PFSK-1 (cell line): Measurements from ENCODE around the gene CYRIA.

Source experiments
- FOXP2 ChIP-seq: optimal IDR thresholded peaks from 2 replicates; pipeline ENCODE3; 2011; ENCODE audit warnings: borderline replicate concordance, control low read depth, inconsistent platforms; ENCODE audit not compliant: insufficient read depth; ENCODE audit errors: extremely low read length, extremely low read depth
- POLR2AphosphoS5 ChIP-seq: IDR thresholded peaks from 2 replicates; pipeline ENCODE4 v1.6.1; 2012; ENCODE audit warnings: low read depth, mild to moderate bottlenecking, control low read depth, low read length, moderate library complexity
- SIN3A ChIP-seq: IDR thresholded peaks from 2 replicates; pipeline ENCODE4 v1.6.1; 2012; ENCODE audit warnings: mild to moderate bottlenecking, low read length, moderate library complexity, borderline replicate concordance; ENCODE audit not compliant: insufficient read depth
- TAF1 ChIP-seq: IDR thresholded peaks from 2 replicates; pipeline ENCODE4 v1.6.1; 2012; ENCODE audit warnings: low read length, control low read depth, borderline replicate concordance; ENCODE audit not compliant: insufficient read depth
- TF ChIP-seq, protein P1 (sequence below), 2 experiments: IDR thresholded peaks; 2 replicates each; pipeline versions ENCODE4 v1.6.1 to v1.8.0; 2011 to 2012; ENCODE audit warnings: low read depth in 2 of 2, low read length in 2 of 2, control low read depth in 1 of 2, inconsistent platforms in 1 of 2, mild to moderate bottlenecking in 1 of 2, moderate library complexity in 1 of 2; ENCODE audit not compliant: insufficient read depth in 1 of 2

Gene CYRIA

DNA sequence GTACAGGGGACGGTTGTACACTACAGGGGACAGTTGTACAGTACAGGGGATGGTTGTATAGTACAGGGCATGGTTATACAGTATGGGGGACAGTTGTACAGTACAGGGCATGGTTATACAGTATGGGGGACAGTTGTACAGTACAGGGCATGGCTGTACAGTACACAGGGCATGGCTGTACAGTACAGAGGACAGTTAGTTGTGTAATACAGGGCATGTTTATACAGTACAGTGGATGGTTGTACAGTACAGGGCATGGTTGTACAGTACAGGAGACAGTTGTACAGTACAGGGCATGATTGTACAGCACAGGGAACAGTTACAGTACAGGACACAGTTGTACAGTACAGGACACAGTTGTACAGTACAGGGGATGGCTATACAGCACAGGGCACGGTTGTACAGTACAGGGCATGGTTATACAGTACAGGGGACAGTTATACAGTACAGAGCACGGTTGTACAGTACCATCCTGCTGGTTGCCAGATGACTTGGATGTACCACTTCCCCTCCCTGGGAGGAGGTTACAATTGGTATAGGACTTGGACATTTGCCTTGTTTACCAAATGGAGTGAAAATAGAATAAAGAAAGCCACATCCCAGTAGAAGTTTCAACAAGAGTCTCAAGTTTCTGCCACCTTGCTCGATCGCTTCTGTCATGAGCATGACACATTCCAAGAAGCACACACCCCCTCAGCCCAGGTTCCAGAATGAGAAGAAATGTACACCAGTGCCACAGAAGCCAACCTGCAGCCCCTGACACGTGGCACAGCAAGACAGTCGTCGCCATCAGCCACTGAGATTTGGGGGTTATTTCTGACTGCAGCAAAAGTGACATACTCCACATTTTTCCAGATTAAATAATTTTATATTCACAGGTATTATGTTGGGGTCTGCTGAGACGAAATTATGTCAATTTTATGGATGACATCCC lies 16.0 kb downstream of the CYRIA start:
- no peak for TF ChIP-seq SIN3A
- TF ChIP-seq POLR2AphosphoS5, result no peak
- no peak for TF ChIP-seq FOXP2
- TF ChIP-seq TAF1, result no peak
- TF ChIP-seq, protein P1, sequence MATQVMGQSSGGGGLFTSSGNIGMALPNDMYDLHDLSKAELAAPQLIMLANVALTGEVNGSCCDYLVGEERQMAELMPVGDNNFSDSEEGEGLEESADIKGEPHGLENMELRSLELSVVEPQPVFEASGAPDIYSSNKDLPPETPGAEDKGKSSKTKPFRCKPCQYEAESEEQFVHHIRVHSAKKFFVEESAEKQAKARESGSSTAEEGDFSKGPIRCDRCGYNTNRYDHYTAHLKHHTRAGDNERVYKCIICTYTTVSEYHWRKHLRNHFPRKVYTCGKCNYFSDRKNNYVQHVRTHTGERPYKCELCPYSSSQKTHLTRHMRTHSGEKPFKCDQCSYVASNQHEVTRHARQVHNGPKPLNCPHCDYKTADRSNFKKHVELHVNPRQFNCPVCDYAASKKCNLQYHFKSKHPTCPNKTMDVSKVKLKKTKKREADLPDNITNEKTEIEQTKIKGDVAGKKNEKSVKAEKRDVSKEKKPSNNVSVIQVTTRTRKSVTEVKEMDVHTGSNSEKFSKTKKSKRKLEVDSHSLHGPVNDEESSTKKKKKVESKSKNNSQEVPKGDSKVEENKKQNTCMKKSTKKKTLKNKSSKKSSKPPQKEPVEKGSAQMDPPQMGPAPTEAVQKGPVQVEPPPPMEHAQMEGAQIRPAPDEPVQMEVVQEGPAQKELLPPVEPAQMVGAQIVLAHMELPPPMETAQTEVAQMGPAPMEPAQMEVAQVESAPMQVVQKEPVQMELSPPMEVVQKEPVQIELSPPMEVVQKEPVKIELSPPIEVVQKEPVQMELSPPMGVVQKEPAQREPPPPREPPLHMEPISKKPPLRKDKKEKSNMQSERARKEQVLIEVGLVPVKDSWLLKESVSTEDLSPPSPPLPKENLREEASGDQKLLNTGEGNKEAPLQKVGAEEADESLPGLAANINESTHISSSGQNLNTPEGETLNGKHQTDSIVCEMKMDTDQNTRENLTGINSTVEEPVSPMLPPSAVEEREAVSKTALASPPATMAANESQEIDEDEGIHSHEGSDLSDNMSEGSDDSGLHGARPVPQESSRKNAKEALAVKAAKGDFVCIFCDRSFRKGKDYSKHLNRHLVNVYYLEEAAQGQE (IDR thresholded peaks at IDR 0.05; ENCODE audit: insufficient read depth in 1 of 2, low read depth in 2 of 2, low read length in 2 of 2), result no peak

GRCh38 chr2:16647992-16648617 lies 17.5 kb downstream of the CYRIA start:
- TF ChIP-seq TAF1, result no peak
- no peak for TF ChIP-seq SIN3A
- TF ChIP-seq, protein P1 (IDR thresholded peaks at IDR 0.05; ENCODE audit: insufficient read depth in 1 of 2, low read depth in 2 of 2, low read length in 2 of 2), result no peak

GRCh38 chr2:16645775-16646559 lies 19.7 kb downstream of the CYRIA start:
- no peak for TF ChIP-seq POLR2AphosphoS5
- TF ChIP-seq FOXP2, result no peak
- TF ChIP-seq, protein P1 (IDR thresholded peaks at IDR 0.05; ENCODE audit: insufficient read depth in 1 of 2, low read depth in 2 of 2, low read length in 2 of 2), result no peak

GRCh38 chr2:16645088-16645487 lies 20.5 kb downstream of the CYRIA start:
- TF ChIP-seq POLR2AphosphoS5, result no peak

DNA sequence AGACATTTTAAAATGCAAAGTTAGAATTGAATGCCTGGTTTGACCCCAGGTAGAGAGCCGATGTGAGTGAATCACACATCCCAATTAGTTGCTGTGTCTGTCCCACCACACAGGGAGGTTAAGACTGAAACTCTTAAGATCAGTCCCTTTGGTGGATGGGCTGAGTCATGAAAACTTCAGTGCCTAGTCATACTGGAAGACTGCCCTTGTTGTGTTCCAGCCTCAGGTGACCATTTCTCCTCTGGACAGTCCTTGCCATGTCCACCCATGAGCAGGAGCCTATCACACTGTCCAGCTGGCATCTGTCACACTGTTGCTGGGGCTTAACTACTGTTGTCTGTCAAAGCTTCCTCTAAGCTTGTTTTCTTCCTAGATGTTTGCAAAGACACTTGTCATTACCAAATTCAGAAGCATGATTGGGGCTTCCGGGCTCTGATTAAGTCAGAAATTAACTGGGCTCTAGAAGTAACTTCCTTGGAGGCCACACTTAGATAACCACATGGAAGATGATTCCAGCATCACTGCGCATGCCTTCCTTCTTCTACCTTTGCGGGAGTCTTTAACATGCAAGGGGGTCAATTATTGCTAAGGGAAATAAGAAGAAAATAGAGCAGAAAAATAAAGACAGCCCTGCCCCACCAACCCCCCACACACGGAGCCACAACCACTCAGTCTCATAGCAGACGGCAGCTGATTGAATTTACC lies 21.3 kb downstream of the CYRIA start:
- TF ChIP-seq SIN3A (no peak), FOXP2 (no peak), TAF1 (no peak), POLR2AphosphoS5 (no peak)
- TF ChIP-seq, protein P1 (IDR thresholded peaks at IDR 0.05; ENCODE audit: insufficient read depth in 1 of 2, low read depth in 2 of 2, low read length in 2 of 2), result no peak
